ENCODE data around the gene TMEM175. TPM values are rescaled to one million over a fixed set of nuclear protein-coding genes. Genes with fewer than 3 reads are reported as not detected.
A peak's percentile ranks its signal among the peaks of the same experiment; 100 is the strongest.
"Not testable (repeated sequence)": the region's sequence is repeated elsewhere in the genome, so short reads cannot be mapped to it uniquely, and the experiment has no call there.

TMEM175 gene
- total RNA-seq, 2 donors from 2014 or later, result 44.1 to 74.6 TPM

GRCh38 chr4:971666-972500 lies 39.6 kb downstream of the TMEM175 start:
- no peaks in the 10 kb centered on the region for H3K9me3 ChIP-seq
- no peak overlapping the region for H3K27ac ChIP-seq
- H3K36me3 ChIP-seq, result no peaks in the 10 kb centered on the region
- H3K4me3 ChIP-seq, result peak overlapping the region; percentile 60 to 66
- no peak for TF ChIP-seq POLR2A (IDR thresholded peaks at IDR 0.05)
- TF ChIP-seq, protein P1, sequence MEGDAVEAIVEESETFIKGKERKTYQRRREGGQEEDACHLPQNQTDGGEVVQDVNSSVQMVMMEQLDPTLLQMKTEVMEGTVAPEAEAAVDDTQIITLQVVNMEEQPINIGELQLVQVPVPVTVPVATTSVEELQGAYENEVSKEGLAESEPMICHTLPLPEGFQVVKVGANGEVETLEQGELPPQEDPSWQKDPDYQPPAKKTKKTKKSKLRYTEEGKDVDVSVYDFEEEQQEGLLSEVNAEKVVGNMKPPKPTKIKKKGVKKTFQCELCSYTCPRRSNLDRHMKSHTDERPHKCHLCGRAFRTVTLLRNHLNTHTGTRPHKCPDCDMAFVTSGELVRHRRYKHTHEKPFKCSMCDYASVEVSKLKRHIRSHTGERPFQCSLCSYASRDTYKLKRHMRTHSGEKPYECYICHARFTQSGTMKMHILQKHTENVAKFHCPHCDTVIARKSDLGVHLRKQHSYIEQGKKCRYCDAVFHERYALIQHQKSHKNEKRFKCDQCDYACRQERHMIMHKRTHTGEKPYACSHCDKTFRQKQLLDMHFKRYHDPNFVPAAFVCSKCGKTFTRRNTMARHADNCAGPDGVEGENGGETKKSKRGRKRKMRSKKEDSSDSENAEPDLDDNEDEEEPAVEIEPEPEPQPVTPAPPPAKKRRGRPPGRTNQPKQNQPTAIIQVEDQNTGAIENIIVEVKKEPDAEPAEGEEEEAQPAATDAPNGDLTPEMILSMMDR (IDR thresholded peaks at IDR 0.05), result no peak
- TF ChIP-seq POLR2AphosphoS5 (IDR thresholded peaks at IDR 0.05), result no peak
- 38% methylated on average over 21 of the region's 24 CpGs for WGBS
- intact Hi-C loops (cut with DNase I), result loop anchor here (5.0 kb wide), 1 partner anchor 40 kb away; the partner anchor contains the start of genes GAK and TMEM175
- no peaks in the 10 kb centered on the region for H3K27me3 ChIP-seq (replicated peaks; ENCODE audit: insufficient read depth)
- no peak for DNase-seq (ENCODE audit: low spot score)
- peaks cover 11% of the 10 kb centered on the region for H3K4me1 ChIP-seq (replicated peaks)

DNA sequence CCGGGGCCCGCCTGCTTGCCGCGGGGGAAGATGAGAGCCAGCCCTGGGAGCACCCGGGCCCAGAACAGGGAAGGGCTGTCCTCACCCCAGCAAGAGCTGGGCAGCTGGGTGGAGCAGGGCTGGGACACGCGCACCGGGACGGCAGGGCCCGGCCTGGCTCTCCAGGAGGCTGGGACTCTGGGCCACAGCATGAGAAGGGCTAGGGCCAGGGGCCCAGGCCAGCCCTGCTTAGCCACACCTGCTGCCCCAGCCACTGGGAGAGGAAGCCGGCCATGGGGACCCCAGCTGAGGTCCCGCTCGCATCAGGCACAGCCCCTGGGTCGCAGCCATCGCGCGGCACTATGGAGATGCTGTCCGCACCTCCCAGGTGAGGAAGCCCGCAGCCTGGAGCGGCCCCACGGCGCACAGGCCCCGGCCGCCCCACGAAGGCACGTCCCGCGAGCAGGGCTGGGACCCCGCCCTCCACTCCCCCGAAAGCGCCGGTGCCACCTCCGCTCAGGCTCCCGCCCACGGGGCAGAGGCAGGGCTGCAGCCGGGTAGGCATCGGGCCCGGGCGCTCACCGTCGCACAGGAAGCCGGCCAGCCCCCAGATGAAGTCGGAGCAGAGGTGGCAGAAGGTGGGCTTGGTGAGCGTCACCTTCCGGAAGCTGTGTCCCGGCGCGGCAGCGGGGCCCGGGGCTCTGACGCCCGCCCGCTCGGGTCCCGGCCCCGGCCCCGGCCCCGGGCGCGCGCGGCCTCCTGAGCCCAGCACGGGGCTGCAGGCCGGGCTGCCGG lies 40.6 kb downstream of the TMEM175 start:
- WGBS, result 0% methylated on average over 9 of the region's 65 CpGs
- Histone ChIP-seq H3K27me3 (replicated peaks; ENCODE audit: insufficient read depth) (no peaks in the 10 kb centered on the region), H3K9me3 (no peaks in the 10 kb centered on the region), H3K27ac (peak overlapping the region in 1 of 2 donors; percentile 22), H3K36me3 (no peaks in the 10 kb centered on the region), H3K4me1 (replicated peaks) (peaks cover 11% of the 10 kb centered on the region), H3K4me3 (peak overlapping the region; percentile 60 to 66)
- TF ChIP-seq POLR2A (IDR thresholded peaks at IDR 0.05), result no peak
- TF ChIP-seq, protein P1 (IDR thresholded peaks at IDR 0.05), result no peak
- no peak for TF ChIP-seq POLR2AphosphoS5 (IDR thresholded peaks at IDR 0.05)
- DNase-seq (ENCODE audit: low spot score), result no peak
- intact Hi-C loops (cut with DNase I), result loop anchor here (5.0 kb wide), 1 partner anchor 41 kb away; the partner anchor contains the start of genes GAK and TMEM175

GRCh38 chr4:973431-974397 lies 41.5 kb downstream of the TMEM175 start, which contains the start of gene DGKQ:
Gene DGKQ (minus strand): TSS chr4:973569. CDS start chr4:973482, 87 bp downstream.
- 30% methylated on average over 89 of the region's 123 CpGs for WGBS
- no peaks in the 10 kb centered on the region for H3K36me3 ChIP-seq
- H3K27me3 ChIP-seq (replicated peaks; ENCODE audit: insufficient read depth), result no peaks in the 10 kb centered on the region
- DNase-seq (ENCODE audit: low spot score), result peak; percentile 81
- intact Hi-C loops (cut with DNase I), result loop anchor here (5.0 kb wide), 1 partner anchor 41 kb away; the partner anchor contains the start of genes GAK and TMEM175
- peaks cover 11% of the 10 kb centered on the region for H3K4me1 ChIP-seq (replicated peaks)
- peak within 1 kb of the TSS in 1 of 2 donors; percentile 22 for H3K27ac ChIP-seq
- H3K4me3 ChIP-seq, result peak within 1 kb of the TSS; percentile 60 to 66
- no peaks in the 10 kb centered on the region for H3K9me3 ChIP-seq
- TF ChIP-seq, protein P1 (IDR thresholded peaks at IDR 0.05), result no peak
- TF ChIP-seq POLR2AphosphoS5 (IDR thresholded peaks at IDR 0.05), result no peak
- no peak for TF ChIP-seq POLR2A (IDR thresholded peaks at IDR 0.05)

GRCh38 chr4:974668-975067 lies 42.4 kb downstream of the TMEM175 start:
- intact Hi-C loops (cut with DNase I), result loop anchor here (5.0 kb wide), 1 partner anchor 42 kb away; the partner anchor contains the start of genes GAK and TMEM175
- no peaks in the 10 kb centered on the region for H3K9me3 ChIP-seq
- peaks cover 11% of the 10 kb centered on the region for H3K4me1 ChIP-seq (replicated peaks)
- WGBS, result 80% methylated on average over 9 of the region's 9 CpGs
- no peak for TF ChIP-seq POLR2A (IDR thresholded peaks at IDR 0.05)
- no peak for TF ChIP-seq POLR2AphosphoS5 (IDR thresholded peaks at IDR 0.05)
- TF ChIP-seq, protein P1 (IDR thresholded peaks at IDR 0.05), result no peak
- H3K36me3 ChIP-seq, result no peaks in the 10 kb centered on the region
- no peaks in the 10 kb centered on the region for H3K27me3 ChIP-seq (replicated peaks; ENCODE audit: insufficient read depth)
- no peak overlapping the region for H3K4me3 ChIP-seq
- DNase-seq (ENCODE audit: low spot score), result no peak
- no peak overlapping the region for H3K27ac ChIP-seq

- H3K27me3 ChIP-seq (replicated peaks; ENCODE audit: insufficient read depth); H3K36me3 ChIP-seq; intact Hi-C loops (cut with DNase I); H3K9me3 ChIP-seq; H3K4me3 ChIP-seq; H3K27ac ChIP-seq; DNase-seq (ENCODE audit: low spot score): not testable (repeated sequence)
- no CpG with 5 or more reads among the region's 25 CpGs for WGBS
- H3K4me1 ChIP-seq (replicated peaks), result peaks cover 11% of the 10 kb centered on the region
These were observed 43.8 kb downstream of the TMEM175 start for GRCh38 chr4:976016-976415.

All from prostate gland (tissue), 2 donors.